WTC11 (cell line): ENCODE measurements around the gene PES1. TPM values are rescaled to one million over a fixed set of nuclear protein-coding genes. Genes with fewer than 3 reads are reported as not detected.

Source experiments
- ATAC-seq: fragments of 200-7000 bp; cut with Tn5 transposase; 2 replicates; pipeline ENCODE4 v1.10.0; 2021; ENCODE audit warnings: mild to moderate bottlenecking, moderate library complexity
- CTCF ChIA-PET: fragments of 300-600 bp; sonication (Branson Sonifier 250); formaldehyde crosslinking; loops from one replicate; lab custom pipeline; 2021; ENCODE audit warnings: antibody characterized with exemption; lab: Charles Lee
- POLR2A ChIA-PET: fragments of 350-600 bp; sonication (Branson Sonifier 250); formaldehyde crosslinking; loops from one replicate; lab custom pipeline; 2021; ENCODE audit warnings: antibody characterized with exemption; lab: Charles Lee
- DNase-seq: peaks from one replicate; pipeline ENCODE4 v3.0.0; 2021; ENCODE audit warnings: low spot score
- H3K27ac Mint-ChIP-seq: 2 replicates; pipeline ENCODE4 v1.8.0; 2021; ENCODE audit warnings: mixed read lengths
- H3K27me3 Mint-ChIP-seq: 2 replicates; pipeline ENCODE4 v1.8.0; 2021; ENCODE audit warnings: low read depth, mild to moderate bottlenecking, moderate library complexity, mixed read lengths
- H3K36me3 Mint-ChIP-seq: 2 replicates; pipeline ENCODE4 v1.8.0; 2021; ENCODE audit warnings: mixed read lengths
- H3K4me1 Mint-ChIP-seq: 2 replicates; pipeline ENCODE4 v1.8.0; 2022; ENCODE audit warnings: mixed read lengths
- H3K4me3 Mint-ChIP-seq: 2 replicates; pipeline ENCODE4 v1.8.0; 2021; ENCODE audit warnings: mild to moderate bottlenecking, moderate library complexity, mixed read lengths
- H3K9me3 Mint-ChIP-seq: 2 replicates; pipeline ENCODE4 v1.8.0; 2021; ENCODE audit warnings: mixed read lengths
- GRHL2 ChIP-seq: fragments of 250-450 bp; sonication (Bioruptor Pico); IDR thresholded peaks from 2 replicates; pipeline ENCODE4 v1.8.0; 2022; ENCODE audit warnings: mild to moderate bottlenecking, moderate library complexity; ENCODE audit not compliant: insufficient replicate concordance, severe bottlenecking
- KAT7 ChIP-seq: sonication (generic); formaldehyde crosslinking; IDR thresholded peaks from 2 replicates; pipeline ENCODE4 v1.8.1; 2023; ENCODE audit warnings: missing genetic modification reagents, mild to moderate bottlenecking, borderline replicate concordance
- MXD4 ChIP-seq: fragments of 250-450 bp; sonication (Bioruptor Pico); IDR thresholded peaks from 2 replicates; pipeline ENCODE4 v1.8.0; 2021; ENCODE audit warnings: mild to moderate bottlenecking, moderate library complexity, borderline replicate concordance
- OVOL2 ChIP-seq: fragments of 250-450 bp; sonication (Bioruptor Pico); IDR thresholded peaks from 2 replicates; pipeline ENCODE4 v1.9.0; 2021; ENCODE audit warnings: mild to moderate bottlenecking, borderline replicate concordance
- PRRX2 ChIP-seq: fragments of 250-450 bp; sonication (Bioruptor Pico); IDR thresholded peaks from 2 replicates; pipeline ENCODE4 v1.8.0; 2021; ENCODE audit warnings: mild to moderate bottlenecking
- RELA ChIP-seq: sonication (generic); formaldehyde crosslinking; IDR thresholded peaks from 2 replicates; pipeline ENCODE4 v1.8.1; 2022; ENCODE audit warnings: missing genetic modification reagents, mild to moderate bottlenecking, borderline replicate concordance
- ZBTB21 ChIP-seq: sonication (generic); formaldehyde crosslinking; IDR thresholded peaks from 2 replicates; pipeline ENCODE4 v1.8.1; 2023; ENCODE audit warnings: mild to moderate bottlenecking, missing genetic modification reagents, borderline replicate concordance
- ZNF121 ChIP-seq: sonication (generic); formaldehyde crosslinking; IDR thresholded peaks from 2 replicates; pipeline ENCODE4 v1.8.0; 2023; ENCODE audit warnings: missing genetic modification reagents
- ZNF219 ChIP-seq: sonication (generic); formaldehyde crosslinking; IDR thresholded peaks from 2 replicates; pipeline ENCODE4 v1.8.0; 2023; ENCODE audit warnings: missing genetic modification reagents, mild to moderate bottlenecking, borderline replicate concordance
- ZNF396 ChIP-seq: fragments of 250-450 bp; sonication (Bioruptor Pico); IDR thresholded peaks from 2 replicates; pipeline ENCODE4 v1.8.0; 2021; ENCODE audit warnings: mild to moderate bottlenecking, moderate library complexity, borderline replicate concordance
- total RNA-seq: library from RNA; stranded (reverse); gene quantifications from 3 replicates; pipeline ENCODE4 v1.2.3, GENCODE V29; 2021
- TF ChIP-seq, protein P1 (sequence below): sonication (generic); formaldehyde crosslinking; IDR thresholded peaks from 2 replicates; pipeline ENCODE4 v1.8.1; 2023; ENCODE audit warnings: mild to moderate bottlenecking, missing genetic modification reagents, moderate library complexity
- TF ChIP-seq, protein P2 (sequence below): fragments of 250-450 bp; sonication (Bioruptor Pico); conservative IDR thresholded peaks from 2 replicates; pipeline ENCODE4 v1.9.0; 2021; ENCODE audit warnings: mild to moderate bottlenecking
- TF ChIP-seq, protein P3 (sequence below): sonication (generic); formaldehyde crosslinking; IDR thresholded peaks from 2 replicates; pipeline ENCODE4 v1.8.0; 2023; ENCODE audit warnings: missing genetic modification reagents, mild to moderate bottlenecking, borderline replicate concordance
- TF ChIP-seq, protein P4 (sequence below): fragments of 250-450 bp; sonication (Bioruptor Pico); IDR thresholded peaks from 2 replicates; pipeline ENCODE4 v1.9.0; 2021; ENCODE audit warnings: mild to moderate bottlenecking
- TF ChIP-seq, protein P5 (sequence below): sonication (generic); formaldehyde crosslinking; IDR thresholded peaks from 2 replicates; pipeline ENCODE4 v1.8.0; 2022; ENCODE audit warnings: missing genetic modification reagents
- TF ChIP-seq, protein P6 (sequence below): sonication (generic); formaldehyde crosslinking; conservative IDR thresholded peaks from 2 replicates; pipeline ENCODE4 v1.8.1; 2022; ENCODE audit warnings: mild to moderate bottlenecking, missing genetic modification reagents

Gene PES1
- total RNA-seq, 1 experiment from 2014 or later, result 128 TPM

DNA sequence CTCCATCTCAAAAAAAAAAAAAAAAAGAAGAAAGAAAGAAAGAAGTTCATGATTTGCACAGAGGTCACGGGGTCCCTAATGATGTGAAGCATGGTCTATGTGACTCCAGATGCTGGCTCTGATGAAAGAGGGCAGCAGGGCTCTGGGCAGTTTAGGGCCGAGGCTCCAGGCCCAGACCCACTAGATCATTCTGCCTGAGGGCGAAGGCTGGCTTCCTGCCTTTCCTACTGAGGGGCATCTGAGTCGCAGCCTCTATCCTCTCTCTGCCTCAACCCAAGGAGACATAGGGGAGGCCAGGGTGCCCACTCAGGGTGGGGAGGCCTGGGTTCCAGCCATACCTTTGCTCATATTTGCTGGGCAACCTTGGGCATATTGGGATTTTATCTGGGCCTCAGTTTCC lies 48.7 kb upstream of the PES1 start (continued):
- TF ChIP-seq, protein P1, sequence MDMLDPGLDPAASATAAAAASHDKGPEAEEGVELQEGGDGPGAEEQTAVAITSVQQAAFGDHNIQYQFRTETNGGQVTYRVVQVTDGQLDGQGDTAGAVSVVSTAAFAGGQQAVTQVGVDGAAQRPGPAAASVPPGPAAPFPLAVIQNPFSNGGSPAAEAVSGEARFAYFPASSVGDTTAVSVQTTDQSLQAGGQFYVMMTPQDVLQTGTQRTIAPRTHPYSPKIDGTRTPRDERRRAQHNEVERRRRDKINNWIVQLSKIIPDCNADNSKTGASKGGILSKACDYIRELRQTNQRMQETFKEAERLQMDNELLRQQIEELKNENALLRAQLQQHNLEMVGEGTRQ (CRISPR knock-in tag), result no peak

DNA sequence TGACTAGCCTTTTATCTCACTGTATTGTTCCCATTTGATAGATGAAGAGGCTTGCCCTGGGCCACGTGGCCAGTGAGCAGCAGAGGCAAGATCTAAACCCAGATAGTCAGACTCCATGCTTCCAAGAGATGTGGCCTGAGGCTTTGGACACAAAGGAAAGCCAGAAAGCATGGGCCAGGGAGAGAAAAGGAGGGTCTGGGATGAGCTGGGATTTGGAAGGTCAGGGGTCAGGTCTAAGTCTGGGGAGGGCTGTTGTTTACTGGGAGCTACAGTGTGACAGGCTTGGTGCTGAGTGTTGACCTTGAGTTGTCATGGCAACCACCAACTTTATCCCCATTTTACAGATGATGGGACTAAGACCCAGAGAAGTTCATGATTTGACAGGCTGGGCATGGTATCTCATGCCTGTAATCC lies 46.0 kb upstream of the PES1 start:
- no peak for TF ChIP-seq ZNF396 (CRISPR knock-in tag)
- TF ChIP-seq ZBTB21, result no peak
- TF ChIP-seq, protein P2, sequence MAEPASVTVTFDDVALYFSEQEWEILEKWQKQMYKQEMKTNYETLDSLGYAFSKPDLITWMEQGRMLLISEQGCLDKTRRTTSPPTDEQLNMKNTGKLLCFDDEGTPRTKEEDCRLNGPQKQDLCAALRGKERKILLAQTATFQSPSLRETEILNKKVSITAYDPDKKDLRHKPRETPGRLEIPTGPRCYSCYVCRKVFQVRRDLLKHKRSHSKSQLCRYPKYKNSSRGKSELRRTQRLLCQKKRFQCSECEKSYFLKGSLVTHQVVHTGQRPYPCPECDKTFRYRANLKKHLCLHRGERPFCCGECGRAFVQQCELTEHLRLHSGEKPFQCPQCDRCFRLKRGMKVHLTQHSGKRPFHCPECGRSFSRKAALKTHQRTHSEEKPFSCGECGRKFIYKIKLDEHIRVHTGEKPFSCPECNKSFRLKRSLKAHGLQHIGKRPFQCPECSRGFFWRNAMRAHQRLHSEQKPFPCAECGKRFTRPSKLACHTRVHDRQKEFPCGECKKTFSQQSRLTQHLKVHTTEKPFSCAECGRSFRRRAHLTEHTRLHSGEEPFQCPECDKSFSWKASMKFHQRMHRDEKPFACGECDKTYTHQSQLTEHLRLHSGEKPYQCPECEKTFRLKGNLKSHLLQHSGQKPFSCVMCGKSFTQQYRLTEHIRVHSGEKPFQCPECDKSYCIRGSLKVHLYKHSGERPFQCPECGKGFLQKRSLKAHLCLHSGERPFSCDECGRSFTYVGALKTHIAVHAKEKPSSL (CRISPR knock-in tag), result no peak
- TF ChIP-seq, protein P3, sequence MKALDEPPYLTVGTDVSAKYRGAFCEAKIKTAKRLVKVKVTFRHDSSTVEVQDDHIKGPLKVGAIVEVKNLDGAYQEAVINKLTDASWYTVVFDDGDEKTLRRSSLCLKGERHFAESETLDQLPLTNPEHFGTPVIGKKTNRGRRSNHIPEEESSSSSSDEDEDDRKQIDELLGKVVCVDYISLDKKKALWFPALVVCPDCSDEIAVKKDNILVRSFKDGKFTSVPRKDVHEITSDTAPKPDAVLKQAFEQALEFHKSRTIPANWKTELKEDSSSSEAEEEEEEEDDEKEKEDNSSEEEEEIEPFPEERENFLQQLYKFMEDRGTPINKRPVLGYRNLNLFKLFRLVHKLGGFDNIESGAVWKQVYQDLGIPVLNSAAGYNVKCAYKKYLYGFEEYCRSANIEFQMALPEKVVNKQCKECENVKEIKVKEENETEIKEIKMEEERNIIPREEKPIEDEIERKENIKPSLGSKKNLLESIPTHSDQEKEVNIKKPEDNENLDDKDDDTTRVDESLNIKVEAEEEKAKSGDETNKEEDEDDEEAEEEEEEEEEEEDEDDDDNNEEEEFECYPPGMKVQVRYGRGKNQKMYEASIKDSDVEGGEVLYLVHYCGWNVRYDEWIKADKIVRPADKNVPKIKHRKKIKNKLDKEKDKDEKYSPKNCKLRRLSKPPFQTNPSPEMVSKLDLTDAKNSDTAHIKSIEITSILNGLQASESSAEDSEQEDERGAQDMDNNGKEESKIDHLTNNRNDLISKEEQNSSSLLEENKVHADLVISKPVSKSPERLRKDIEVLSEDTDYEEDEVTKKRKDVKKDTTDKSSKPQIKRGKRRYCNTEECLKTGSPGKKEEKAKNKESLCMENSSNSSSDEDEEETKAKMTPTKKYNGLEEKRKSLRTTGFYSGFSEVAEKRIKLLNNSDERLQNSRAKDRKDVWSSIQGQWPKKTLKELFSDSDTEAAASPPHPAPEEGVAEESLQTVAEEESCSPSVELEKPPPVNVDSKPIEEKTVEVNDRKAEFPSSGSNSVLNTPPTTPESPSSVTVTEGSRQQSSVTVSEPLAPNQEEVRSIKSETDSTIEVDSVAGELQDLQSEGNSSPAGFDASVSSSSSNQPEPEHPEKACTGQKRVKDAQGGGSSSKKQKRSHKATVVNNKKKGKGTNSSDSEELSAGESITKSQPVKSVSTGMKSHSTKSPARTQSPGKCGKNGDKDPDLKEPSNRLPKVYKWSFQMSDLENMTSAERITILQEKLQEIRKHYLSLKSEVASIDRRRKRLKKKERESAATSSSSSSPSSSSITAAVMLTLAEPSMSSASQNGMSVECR (CRISPR knock-in tag), result no peak
- TF ChIP-seq, protein P4, sequence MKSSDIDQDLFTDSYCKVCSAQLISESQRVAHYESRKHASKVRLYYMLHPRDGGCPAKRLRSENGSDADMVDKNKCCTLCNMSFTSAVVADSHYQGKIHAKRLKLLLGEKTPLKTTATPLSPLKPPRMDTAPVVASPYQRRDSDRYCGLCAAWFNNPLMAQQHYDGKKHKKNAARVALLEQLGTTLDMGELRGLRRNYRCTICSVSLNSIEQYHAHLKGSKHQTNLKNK, result no peak
- no peak for TF ChIP-seq RELA (CRISPR knock-in tag)
- TF ChIP-seq OVOL2 (CRISPR knock-in tag), result no peak
- no peak for TF ChIP-seq PRRX2
- TF ChIP-seq, protein P5, sequence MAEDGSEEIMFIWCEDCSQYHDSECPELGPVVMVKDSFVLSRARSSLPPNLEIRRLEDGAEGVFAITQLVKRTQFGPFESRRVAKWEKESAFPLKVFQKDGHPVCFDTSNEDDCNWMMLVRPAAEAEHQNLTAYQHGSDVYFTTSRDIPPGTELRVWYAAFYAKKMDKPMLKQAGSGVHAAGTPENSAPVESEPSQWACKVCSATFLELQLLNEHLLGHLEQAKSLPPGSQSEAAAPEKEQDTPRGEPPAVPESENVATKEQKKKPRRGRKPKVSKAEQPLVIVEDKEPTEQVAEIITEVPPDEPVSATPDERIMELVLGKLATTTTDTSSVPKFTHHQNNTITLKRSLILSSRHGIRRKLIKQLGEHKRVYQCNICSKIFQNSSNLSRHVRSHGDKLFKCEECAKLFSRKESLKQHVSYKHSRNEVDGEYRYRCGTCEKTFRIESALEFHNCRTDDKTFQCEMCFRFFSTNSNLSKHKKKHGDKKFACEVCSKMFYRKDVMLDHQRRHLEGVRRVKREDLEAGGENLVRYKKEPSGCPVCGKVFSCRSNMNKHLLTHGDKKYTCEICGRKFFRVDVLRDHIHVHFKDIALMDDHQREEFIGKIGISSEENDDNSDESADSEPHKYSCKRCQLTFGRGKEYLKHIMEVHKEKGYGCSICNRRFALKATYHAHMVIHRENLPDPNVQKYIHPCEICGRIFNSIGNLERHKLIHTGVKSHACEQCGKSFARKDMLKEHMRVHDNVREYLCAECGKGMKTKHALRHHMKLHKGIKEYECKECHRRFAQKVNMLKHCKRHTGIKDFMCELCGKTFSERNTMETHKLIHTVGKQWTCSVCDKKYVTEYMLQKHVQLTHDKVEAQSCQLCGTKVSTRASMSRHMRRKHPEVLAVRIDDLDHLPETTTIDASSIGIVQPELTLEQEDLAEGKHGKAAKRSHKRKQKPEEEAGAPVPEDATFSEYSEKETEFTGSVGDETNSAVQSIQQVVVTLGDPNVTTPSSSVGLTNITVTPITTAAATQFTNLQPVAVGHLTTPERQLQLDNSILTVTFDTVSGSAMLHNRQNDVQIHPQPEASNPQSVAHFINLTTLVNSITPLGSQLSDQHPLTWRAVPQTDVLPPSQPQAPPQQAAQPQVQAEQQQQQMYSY (CRISPR knock-in tag), result no peak
- TF ChIP-seq KAT7 (CRISPR knock-in tag), result no peak
- TF ChIP-seq ZNF219, result no peak
- no peak for TF ChIP-seq ZNF121 (CRISPR knock-in tag)
- TF ChIP-seq MXD4 (CRISPR knock-in tag), result no peak
- TF ChIP-seq GRHL2, result no peak
- TF ChIP-seq, protein P6, sequence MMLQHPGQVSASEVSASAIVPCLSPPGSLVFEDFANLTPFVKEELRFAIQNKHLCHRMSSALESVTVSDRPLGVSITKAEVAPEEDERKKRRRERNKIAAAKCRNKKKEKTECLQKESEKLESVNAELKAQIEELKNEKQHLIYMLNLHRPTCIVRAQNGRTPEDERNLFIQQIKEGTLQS (CRISPR knock-in tag), result no peak
- H3K9me3 Mint-ChIP-seq, result peaks cover 14% of the 10 kb centered on the region
- no peak overlapping the region for H3K4me3 Mint-ChIP-seq
- 0 out of 2 replicates have a peak, but pooled peaks cover 7% of the 10 kb centered on the region for H3K27me3 Mint-ChIP-seq
- peaks cover 13% of the 10 kb centered on the region for H3K4me1 Mint-ChIP-seq
- peaks cover 20% of the 10 kb centered on the region for H3K36me3 Mint-ChIP-seq
- ATAC-seq (no peak), DNase-seq (no peak)
- CTCF ChIA-PET, result interaction anchor here (0.7 to 5.6 kb wide), 2 partner anchors 29 to 118 kb away, joined by 3 to 166 read pairs; no protein-coding TSS in a partner anchor
- POLR2A ChIA-PET, result no interaction called here
- no peak overlapping the region for H3K27ac Mint-ChIP-seq
